ENCODE results near the gene PHRF1.
A peak's percentile ranks its signal among the peaks of the same experiment; 100 is the strongest.

PHRF1 gene
- long read RNA-seq, donor 1 = 0 reads
- long read RNA-seq, donor 2, partial matches to known transcripts = 0 of 5 reads
- long read RNA-seq, donor 2, other reads (novel, unspliced or antisense) = 5 of 5 reads
- long read RNA-seq, donor 3 = 0 reads
- long read RNA-seq, donor 4, partial matches to known transcripts = 5 of 5 reads
- long read RNA-seq, donor 4, other reads (novel, unspliced or antisense) = 0 of 5 reads
- long read RNA-seq, donor 5, full-length matches to known transcripts = 1 of 14 reads
- long read RNA-seq, donor 5, partial matches to known transcripts = 13 of 14 reads
- long read RNA-seq, donor 5, other reads (novel, unspliced or antisense) = 0 of 14 reads
- long read RNA-seq, donor 6, partial matches to known transcripts = 29 of 29 reads
- long read RNA-seq, donor 6, other reads (novel, unspliced or antisense) = 0 of 29 reads
- long read RNA-seq, donor 7, partial matches to known transcripts = 6 of 6 reads
- long read RNA-seq, donor 7, other reads (novel, unspliced or antisense) = 0 of 6 reads
- long read RNA-seq, donor 8 = 0 reads

DNA sequence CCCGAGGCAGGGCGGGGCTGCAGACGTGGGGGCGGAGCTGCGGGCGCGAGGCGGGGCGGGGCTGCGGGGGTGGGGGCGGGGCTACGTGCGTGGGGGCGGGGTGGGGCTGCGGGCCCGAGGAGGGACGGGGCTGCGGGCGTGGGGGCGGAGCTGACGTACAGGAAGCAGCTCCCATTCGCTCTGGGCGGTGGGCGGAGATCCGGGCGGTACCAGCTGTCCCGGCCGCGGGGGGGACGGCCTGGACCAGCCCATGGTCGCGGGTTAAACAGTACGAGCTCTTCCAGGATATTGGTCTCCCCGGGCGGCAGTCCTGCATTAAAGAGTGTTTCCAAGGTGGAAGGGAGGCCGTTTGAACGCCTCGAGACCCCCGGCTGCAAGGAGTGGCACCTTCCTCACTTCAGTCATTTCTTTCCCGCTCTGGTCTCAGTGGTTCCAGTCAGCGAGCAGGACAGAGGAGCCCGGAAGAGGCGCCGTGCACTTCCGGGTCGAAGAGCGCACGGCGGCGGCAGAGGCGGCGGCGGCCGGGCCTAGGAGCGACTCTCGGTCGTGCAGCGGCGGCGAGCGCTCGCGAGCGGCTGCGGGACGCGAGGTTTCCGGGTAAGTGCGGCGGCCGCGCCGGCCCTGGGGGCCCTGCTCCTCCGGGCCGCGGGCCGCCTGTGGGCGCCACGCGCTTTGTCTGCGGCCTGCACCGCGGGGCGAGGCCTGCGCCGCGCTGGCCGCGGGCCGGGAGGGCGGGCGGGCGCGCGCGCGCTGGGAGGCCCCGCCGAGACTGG lies at the start of gene PHRF1:
TSS of gene PHRF1 (plus strand) at position 475 of the 773 bp plus-strand sequence. CDS start 5,043 bp downstream, outside the sequence.
- DNase-seq = peak; percentile 99

- DNase-seq = no peak
Measured at GRCh38 chr11:528166-528814, 48.0 kb upstream of the PHRF1 start.

DNA sequence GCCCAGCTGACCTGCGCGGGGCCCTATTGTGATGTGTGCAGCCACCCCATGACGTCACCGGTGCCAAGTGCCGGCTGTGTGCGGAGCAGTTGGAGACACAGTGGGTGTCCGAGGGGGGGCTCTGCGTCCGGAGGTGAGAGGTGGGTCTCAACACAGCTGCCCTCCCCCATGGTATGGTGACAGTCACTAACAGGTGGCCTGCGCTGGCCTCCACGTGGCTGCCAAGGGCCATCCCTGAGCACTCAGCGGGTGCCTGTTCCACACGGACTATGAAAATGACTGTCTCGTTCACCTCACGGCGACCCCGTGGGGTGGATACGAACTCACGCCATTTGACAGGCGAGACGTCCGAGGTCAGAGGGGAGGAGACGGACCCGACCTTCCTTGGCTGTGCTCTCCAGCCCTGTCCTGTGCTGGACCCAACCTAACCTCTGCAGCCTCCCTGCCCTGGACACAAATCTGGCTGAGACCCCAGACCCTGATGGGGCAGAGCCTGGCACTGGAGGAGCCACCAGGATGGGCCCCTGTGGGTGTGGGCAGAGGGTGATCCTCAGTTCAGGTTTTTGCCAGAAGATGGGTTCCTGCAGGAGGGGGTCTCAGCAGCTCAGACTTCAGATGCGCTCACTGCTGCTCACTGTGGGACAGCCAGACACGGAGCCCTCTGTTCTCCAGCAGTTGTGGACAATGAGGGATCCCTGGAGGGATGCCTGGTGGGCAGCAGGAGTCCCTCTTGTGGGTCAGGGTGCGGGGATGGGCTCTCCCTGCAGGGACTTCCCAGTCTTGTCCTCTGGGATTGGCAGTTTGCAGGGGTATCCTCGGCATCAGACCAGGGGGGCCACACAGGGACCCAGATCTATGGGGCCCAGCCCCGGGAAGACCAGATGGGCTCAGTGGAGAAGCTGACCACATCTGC lies 47.2 kb upstream of the PHRF1 start:
- no peak for DNase-seq

DNA sequence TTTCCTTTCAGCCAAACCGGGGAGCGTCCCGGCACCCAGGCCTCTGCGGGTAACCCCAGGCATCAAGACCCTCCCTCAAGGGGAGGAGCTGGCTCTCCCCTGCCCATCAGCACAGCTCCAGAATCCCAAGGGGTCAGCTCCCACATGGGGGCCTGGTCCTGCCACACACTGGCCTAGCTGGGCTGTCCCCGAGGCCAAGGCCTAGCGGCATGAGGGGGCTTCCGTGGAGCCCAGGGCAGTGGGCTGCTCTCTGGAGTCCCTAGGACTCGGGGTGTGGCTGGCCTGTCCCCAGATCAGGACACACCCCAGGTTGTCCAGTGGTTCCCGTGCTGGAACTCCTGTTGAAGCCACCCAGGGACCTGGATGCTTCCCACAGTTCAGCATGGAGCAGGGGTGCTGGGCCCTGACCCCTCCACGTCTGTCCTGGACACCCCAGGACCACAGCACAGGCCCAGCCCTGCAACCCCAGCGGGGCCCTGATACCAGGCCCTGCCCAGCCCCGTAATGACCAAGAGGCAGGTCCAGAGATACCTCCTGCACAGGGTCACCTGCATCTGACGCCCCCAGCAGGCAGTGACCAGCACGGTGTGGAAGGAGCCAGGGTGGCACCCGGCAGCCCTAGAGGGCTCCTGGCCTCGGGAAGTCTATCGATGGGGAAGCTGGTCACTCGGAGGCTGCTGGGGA lies 46.4 kb upstream of the PHRF1 start:
- no peak for DNase-seq

DNA sequence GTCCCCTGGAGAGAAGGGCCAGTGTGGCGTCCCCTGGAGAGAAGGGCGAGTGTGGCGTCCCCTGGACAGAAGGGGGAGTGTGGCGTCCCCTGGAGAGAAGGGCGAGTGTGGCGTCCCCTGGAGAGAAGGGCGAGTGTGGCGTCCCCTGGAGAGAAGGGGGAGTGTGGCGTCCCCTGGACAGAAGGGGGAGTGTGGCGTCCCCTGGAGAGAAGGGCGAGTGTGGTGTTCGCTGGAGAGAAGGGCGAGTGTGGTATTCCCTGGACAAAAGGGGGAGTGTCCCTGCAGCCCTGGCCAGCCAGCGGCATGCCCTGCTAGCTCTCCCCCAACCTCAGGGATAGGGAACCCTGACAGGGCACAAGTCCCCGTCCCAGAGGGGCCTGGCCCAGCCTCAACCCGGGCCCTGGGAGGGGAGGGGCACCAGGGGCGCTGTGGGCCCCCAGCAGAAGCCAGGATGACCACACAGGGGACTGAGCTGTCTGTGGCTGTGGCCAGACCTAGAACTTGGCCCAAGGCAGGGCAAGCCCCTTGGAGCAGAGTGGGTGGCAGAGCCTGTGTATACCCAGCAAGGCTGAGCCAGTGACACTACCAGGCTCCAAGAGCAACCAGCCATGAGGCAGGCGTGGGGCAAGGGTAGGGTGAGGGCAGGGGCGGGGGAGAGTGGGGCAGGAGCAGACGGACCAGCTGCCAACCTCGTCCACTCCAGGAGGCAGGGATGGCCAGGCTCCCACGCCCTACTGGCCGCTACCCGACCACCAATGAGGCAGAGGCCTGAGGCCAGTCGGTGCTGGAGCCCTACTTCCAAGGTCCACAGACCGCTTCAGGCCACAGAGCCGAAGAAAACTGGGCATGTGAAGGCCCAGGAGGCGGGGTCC lies 45.1 kb upstream of the PHRF1 start:
- no peak for DNase-seq

DNA sequence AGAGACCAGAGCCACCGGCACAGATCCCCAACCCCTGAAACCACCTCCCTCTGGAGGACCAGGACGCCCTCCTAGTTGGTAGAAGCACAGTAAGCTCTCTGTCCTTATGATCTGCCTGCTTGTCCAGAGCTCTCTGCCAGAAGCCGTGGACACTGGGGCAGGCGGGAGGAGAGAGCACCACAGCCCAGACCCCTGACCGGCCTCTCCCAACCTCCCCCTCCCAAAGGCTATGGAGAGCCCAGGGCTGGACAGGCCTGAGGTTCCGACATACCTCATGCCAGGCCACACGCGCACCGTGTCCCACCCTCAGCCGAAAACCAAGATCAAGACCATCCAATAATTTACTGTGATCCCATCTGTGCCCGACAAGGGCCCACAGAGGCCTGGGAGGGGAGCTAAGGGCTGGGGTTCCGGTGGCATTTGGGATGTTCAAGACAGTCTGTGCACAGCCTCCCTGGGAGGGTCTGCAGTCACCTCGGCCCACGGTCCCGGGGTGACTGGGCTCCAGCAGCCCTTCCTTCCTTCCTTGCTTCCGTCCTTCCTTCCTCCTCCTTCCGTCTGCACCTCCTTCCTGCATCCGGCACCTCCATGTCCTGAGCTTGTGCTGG lies 44.2 kb upstream of the PHRF1 start:
- no peak for DNase-seq

- DNase-seq = no peak
Measured at GRCh38 chr11:532527-532985, 43.7 kb upstream of the PHRF1 start.

DNA sequence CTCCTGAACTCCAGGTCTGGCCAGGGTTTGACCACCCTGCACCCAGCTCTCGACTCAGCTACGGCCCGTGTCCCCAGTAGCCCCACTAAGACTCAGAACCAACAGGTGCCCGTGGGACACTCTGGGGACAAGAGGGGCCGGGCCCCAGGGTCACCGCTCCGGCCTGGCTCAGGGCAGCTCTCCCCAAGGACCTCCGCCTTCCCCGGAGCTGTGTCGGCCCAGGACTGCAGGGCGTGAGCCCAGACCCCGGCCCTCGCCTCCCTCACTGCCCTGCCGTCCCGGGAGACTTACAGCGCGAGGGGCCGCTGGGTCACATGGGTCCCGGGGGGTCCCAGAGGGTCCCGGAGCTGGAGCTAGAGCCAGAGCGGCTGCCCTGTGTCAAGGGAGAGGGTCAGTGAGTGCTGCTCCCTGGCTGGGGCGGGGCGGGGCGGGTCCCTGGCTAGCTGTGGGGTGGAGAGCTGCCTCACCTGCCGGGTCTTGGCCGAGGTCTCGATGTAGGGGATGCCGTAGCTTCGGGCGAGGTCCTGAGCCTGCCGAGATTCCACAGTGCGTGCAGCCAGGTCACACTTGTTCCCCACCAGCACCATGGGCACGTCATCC lies 43.2 kb upstream of the PHRF1 start:
- no peak for DNase-seq

DNA sequence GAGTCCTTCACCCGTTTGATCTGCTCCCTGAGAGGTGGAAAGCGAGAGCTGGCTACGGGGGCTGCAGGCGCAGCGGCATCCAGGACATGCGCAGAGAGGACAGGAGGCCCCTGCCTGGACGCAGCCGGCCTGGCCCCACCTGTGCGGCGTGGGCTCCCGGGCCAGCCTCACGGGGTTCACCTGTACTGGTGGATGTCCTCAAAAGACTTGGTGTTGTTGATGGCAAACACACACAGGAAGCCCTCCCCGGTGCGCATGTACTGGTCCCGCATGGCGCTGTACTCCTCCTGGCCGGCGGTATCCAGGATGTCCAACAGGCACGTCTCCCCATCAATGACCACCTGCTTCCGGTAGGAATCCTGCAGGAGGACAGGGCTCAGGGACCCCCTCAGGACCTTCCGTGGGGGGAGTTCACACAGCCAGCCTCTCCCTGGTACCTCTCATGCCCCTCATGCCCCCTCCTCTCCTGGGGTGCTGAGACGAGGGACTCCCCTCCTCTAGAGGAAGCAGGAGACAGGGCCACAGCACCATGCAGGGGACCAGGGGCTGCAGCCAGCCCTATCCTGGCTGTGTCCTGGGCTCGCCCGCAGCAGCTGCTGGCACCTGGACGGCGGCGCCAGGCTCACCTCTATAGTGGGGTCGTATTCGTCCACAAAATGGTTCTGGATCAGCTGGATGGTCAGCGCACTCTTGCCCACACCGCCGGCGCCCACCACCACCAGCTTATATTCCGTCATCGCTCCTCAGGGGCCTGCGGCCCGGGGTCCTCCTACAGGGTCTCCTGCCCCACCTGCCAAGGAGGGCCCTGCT lies 42.5 kb upstream of the PHRF1 start:
- no peak for DNase-seq

DNA sequence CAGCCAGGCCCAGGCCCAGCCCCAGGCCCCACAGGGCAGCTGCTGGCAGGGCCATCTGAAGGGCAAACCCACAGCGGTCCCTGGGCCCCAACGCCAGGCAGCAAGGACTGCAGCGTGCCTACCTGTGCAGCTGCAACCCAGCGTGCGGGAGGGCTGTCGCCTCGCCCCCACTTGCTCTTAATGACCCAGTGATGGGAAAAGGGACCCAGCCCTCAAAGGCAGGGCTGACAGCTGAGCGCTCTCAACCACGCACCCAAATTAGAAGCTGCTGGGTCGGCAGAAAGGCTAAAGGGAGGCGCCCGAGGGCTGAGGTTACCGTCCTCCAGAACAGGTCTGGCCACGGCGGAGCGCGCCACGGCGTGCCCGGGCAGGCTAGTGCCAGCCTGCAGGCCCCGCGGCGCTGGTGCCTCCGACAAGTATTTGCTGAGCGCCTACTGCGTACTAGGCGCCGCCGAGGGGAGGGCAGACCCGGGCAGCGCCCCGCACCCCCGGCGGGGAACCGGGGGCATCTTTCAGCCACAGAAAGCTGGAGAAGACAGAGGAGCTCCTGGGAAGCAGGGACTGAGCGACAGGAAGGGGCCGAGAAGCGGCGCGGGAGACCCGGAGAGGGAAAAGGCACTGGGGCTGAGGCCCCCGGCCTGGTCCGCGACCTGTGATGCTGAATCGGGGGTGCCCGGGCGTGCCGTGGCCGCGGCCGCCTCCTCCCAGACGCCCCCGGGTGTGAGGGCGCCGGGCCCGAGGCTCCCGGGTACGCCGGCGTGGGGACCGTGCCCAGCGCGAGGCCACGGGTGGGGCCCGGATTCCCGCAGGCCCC lies 41.7 kb upstream of the PHRF1 start:
- peak; percentile 74 for DNase-seq

DNA sequence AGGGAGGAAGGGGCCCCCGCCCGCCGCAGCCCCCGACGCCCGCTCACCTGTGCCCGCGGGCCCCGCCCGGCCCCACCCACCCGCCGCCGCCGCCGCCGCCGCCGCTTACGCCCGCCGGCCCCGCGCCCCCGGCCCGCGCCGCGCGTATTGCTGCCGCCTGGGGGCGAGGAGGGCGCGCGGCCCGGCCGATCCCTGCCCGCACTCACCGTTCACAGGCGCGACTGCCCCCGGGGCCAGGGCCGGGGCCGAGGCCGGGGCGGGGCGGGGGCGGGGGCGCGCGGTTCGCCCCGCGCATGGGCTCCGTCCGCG lies 41.1 kb upstream of the PHRF1 start:
- DNase-seq = no peak

GRCh38 chr11:535519-536454 lies 40.5 kb upstream of the PHRF1 start, which contains the start of gene HRAS:
TSS of gene HRAS (minus strand) at chr11:535576.
- DNase-seq = peak; percentile 98

GRCh38 chr11:536841-537621 lies 39.2 kb upstream of the PHRF1 start, which contains the start of gene LRRC56:
TSS of gene LRRC56 (plus strand) at chr11:537527. CDS start at chr11:540685, 3,158 bp downstream.
- peak; percentile 81 for DNase-seq

DNA sequence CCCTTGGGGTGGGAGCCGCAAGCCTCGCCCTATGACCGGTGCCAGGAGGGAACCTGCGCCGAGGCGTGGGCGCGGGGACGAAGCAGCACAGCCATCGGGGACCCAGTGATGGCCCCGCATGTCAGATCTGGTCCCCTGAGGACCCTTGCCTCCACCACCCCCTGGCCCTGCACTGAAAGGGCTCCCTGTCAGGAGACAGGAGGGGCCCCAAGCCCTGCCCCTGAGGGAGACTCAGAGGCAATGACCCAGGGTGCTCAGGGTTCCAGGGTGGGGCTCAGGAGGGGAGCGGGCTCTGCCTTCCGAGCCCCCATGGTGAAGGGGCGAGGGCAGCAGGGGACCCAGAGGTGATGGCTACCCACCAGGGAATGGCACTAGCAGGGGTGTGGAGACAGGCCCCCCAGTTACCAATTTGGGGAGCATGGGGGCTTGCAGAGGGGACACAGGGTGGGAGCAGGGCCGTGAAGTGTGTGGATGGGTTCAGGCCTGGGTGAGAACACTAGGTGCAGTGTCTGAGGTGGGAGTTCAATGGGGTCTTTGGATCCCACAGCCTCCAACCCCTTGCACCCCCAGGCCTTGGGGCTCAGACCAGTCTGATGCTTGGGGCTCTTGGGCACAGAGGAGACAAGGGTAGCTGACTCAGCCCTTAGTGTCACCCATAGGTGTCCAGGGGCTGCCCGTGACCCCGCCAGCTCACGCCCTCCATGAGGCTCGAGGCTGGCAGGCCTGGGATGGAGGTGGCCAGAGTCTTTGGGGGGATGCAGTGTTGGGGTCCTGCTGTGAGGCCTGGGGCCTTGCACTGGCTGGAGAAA lies 38.4 kb upstream of the PHRF1 start:
- no peak for DNase-seq

Measured in right kidney (tissue), 9 donors.